HG03432 (cell line): ENCODE data around the gene SYTL1.
"Not testable (repeated sequence)": the region's sequence is repeated elsewhere in the genome, so short reads cannot be mapped to it uniquely, and the experiment has no call there.

Source experiments
- ATAC-seq: cut with Tn5 transposase; IDR thresholded peaks from one replicate; pipeline ENCODE4 v1.9.1; 2021; ENCODE audit warnings: mild to moderate bottlenecking, moderate library complexity; ENCODE audit not compliant: unreplicated experiment

The SYTL1 gene

GRCh38 chr1:27381969-27382762, 40.3 kb downstream of the SYTL1 start:
- ATAC-seq, result no peak

GRCh38 chr1:27383039-27383605, 41.3 kb downstream of the SYTL1 start, which contains the start of gene CD164L2:
TSS of gene CD164L2 (minus strand) at chr1:27383333. CDS start at chr1:27383239, 94 bp downstream.
- no peak for ATAC-seq

GRCh38 chr1:27383661-27384060, 41.8 kb downstream of the SYTL1 start:
- ATAC-seq, result no peak

GRCh38 chr1:27384797-27385196, 43.0 kb downstream of the SYTL1 start:
- not testable (repeated sequence) for ATAC-seq

- no peak for ATAC-seq
These were observed 46.6 kb downstream of the SYTL1 start for GRCh38 chr1:27388337-27389005.

GRCh38 chr1:27391511-27392095, 49.8 kb downstream of the SYTL1 start:
- ATAC-seq, result no peak

- peak; percentile 80 for ATAC-seq
These were observed 50.4 kb downstream of the SYTL1 start, which contains the start of gene GPR3 for GRCh38 chr1:27392096-27392777. TSS of gene GPR3 (plus strand) at chr1:27392622. CDS start at chr1:27393799, 1,177 bp downstream.

GRCh38 chr1:27392778-27393635, 51.2 kb downstream of the SYTL1 start:
- ATAC-seq, result no peak

GRCh38 chr1:27393641-27394281, 51.9 kb downstream of the SYTL1 start:
- ATAC-seq, result no peak

GRCh38 chr1:27394282-27394658, 52.4 kb downstream of the SYTL1 start:
- ATAC-seq, result no peak

GRCh38 chr1:27394925-27395324, 53.1 kb downstream of the SYTL1 start:
- ATAC-seq, result no peak

GRCh38 chr1:27395441-27396195, 53.8 kb downstream of the SYTL1 start:
- ATAC-seq, result no peak

GRCh38 chr1:27397110-27397509, 55.3 kb downstream of the SYTL1 start:
- ATAC-seq, result no peak

GRCh38 chr1:27397749-27398148, 55.9 kb downstream of the SYTL1 start:
- ATAC-seq, result no peak

- no peak for ATAC-seq
These were observed 56.8 kb downstream of the SYTL1 start for GRCh38 chr1:27398405-27399149.

- ATAC-seq, result no peak
These were observed 57.6 kb downstream of the SYTL1 start for GRCh38 chr1:27399251-27400025.
